HCT116 (cell line): Measurements from ENCODE around the gene ANKIB1. TPM values are rescaled to one million over a fixed set of nuclear protein-coding genes. Genes with fewer than 3 reads are reported as not detected.

Experiments used
- ATAC-seq: fragments of 200-7000 bp; cut with Tn5 transposase; 2 replicates; pipeline ENCODE4 v1.9.1; 2020; ENCODE audit warnings: mild to moderate bottlenecking, moderate library complexity
- BruUV-seq: library from RNA; stranded (reverse); fragments of 400-500 nt; replicated peaks from 2 replicates; lab custom pipeline; 2021; lab: Mats Ljungman, UMichigan
- CTCF ChIA-PET: fragments of 300-600 bp; sonication (Branson Sonifier 250); formaldehyde crosslinking; loops from one replicate; lab custom pipeline; 2021; ENCODE audit warnings: antibody characterized with exemption; lab: Charles Lee
- POLR2A ChIA-PET: fragments of 300-600, 350-600 bp; sonication (Branson Sonifier 250); formaldehyde crosslinking; loops from one replicate; lab custom pipeline; 2021; ENCODE audit warnings: antibody characterized with exemption; lab: Charles Lee
- RAD21 ChIA-PET, 2 experiments: fragments of 300-600 bp; sonication (Branson Sonifier 250); formaldehyde crosslinking; loops; one replicate each; lab custom pipeline; 2023; ENCODE audit warnings: low total read pairs in 2 of 2; ENCODE audit not compliant: uncharacterized antibody in 2 of 2, unreplicated experiment in 2 of 2, low non-redundant PET in 1 of 2; lab: Charles Lee
- DNase-seq: peaks from one replicate; pipeline ENCODE4 v3.0.0-alpha.2; 2010; ENCODE audit warnings: low read depth, low spot score
- H2AFZ ChIP-seq: fragments of 200-600 bp; shearing (Covaris generic), sonication (generic); 2 replicates; pipeline ENCODE4 v1.6.1; 2017; ENCODE audit warnings: low read depth, mixed run types, mixed read lengths, antibody characterized with exemption, low read length; ENCODE audit not compliant: poor library complexity, severe bottlenecking
- H3K27ac ChIP-seq: 2 replicates; pipeline ENCODE4 v1.5.1; 2012; ENCODE audit warnings: low read depth, low read length
- H3K27me3 ChIP-seq: fragments of 200-600 bp; sonication (generic); 2 replicates; pipeline ENCODE4 v1.6.1; 2016; ENCODE audit warnings: mixed run types, low read length, mixed read lengths; ENCODE audit not compliant: insufficient read depth
- H3K36me3 ChIP-seq, 2 experiments: fragments of 200-500 bp in 1 of 2; fragments of 200-600 bp in 1 of 2; sonication (Bioruptor generic) in 1 of 2; sonication (generic) in 1 of 2; 2 replicates each; pipeline versions ENCODE4 v1.5.1 to v1.6.1; 2014 to 2016; ENCODE audit warnings: low read length in 2 of 2, inconsistent platforms in 1 of 2, mixed read lengths in 1 of 2, mixed run types in 1 of 2; ENCODE audit not compliant: insufficient read depth in 2 of 2, control insufficient read depth in 1 of 2
- H3K4me1 ChIP-seq, 2 experiments: fragments of 200-600 bp in 1 of 2; sonication (generic) in 1 of 2; 2 replicates each; pipeline versions ENCODE4 v1.5.1 to v1.6.1; 2012 to 2017; ENCODE audit warnings: low read length in 2 of 2, inconsistent platforms in 1 of 2, mild to moderate bottlenecking in 1 of 2, mixed read lengths in 1 of 2, mixed run types in 1 of 2, moderate library complexity in 1 of 2; ENCODE audit not compliant: insufficient read depth in 2 of 2, control insufficient read depth in 1 of 2
- H3K4me2 ChIP-seq: fragments of 200-600 bp; sonication (generic); 2 replicates; pipeline ENCODE4 v1.6.1; 2017; ENCODE audit warnings: mixed run types, low read length, mixed read lengths
- H3K4me3 ChIP-seq, 2 experiments: fragments of 200-600 bp in 1 of 2; sonication (generic) in 1 of 2; replicated peaks in 1 of 2; 2 replicates each; pipeline ENCODE4 v1.5.1; 2011 to 2016; ENCODE audit warnings: low read length in 2 of 2, control low read depth in 1 of 2, low read depth in 1 of 2, mild to moderate bottlenecking in 1 of 2, mixed read lengths in 1 of 2, mixed run types in 1 of 2
- H3K79me2 ChIP-seq: fragments of 200-600 bp; sonication (generic); 2 replicates; pipeline ENCODE4 v1.6.1; 2017; ENCODE audit warnings: mild to moderate bottlenecking, mixed run types, low read length, moderate library complexity, mixed read lengths; ENCODE audit not compliant: insufficient read depth
- H3K9ac ChIP-seq: fragments of 200-600 bp; sonication (generic); 2 replicates; pipeline ENCODE4 v1.6.1; 2016; ENCODE audit warnings: low read length, mixed read lengths
- H3K9me2 ChIP-seq: fragments of 200-600 bp; sonication (generic), shearing (Covaris generic); 2 replicates; pipeline ENCODE4 v1.6.1; 2017; ENCODE audit warnings: mixed run types, mild to moderate bottlenecking, moderate library complexity; ENCODE audit not compliant: insufficient read depth
- H3K9me3 ChIP-seq, 2 experiments: fragments of 200-500 bp in 1 of 2; fragments of 200-600 bp in 1 of 2; sonication (Bioruptor generic) in 1 of 2; sonication (generic) in 1 of 2; 2 replicates each; pipeline ENCODE4 v1.6.1; 2014 to 2017; ENCODE audit warnings: low read length in 2 of 2, mixed read lengths in 2 of 2, inconsistent platforms in 1 of 2, low read depth in 1 of 2, mild to moderate bottlenecking in 1 of 2, mixed run types in 1 of 2, moderate library complexity in 1 of 2; ENCODE audit not compliant: control insufficient read depth in 1 of 2, insufficient read depth in 1 of 2
- H4K20me1 ChIP-seq: fragments of 200-600 bp; sonication (generic), shearing (Covaris generic); 2 replicates; pipeline ENCODE4 v1.6.1; 2017; ENCODE audit warnings: mixed run types, mild to moderate bottlenecking, moderate library complexity; ENCODE audit not compliant: insufficient read depth
- ATF3 ChIP-seq: IDR thresholded peaks from 2 replicates; pipeline ENCODE4 v1.6.1; 2012
- CBX3 ChIP-seq: IDR thresholded peaks from 2 replicates; pipeline ENCODE4 v1.6.1; 2012; ENCODE audit warnings: low read depth
- CEBPB ChIP-seq: IDR thresholded peaks from 2 replicates; pipeline ENCODE4 v1.6.1; 2012; ENCODE audit warnings: low read depth
- CTCF ChIP-seq, 3 experiments: fragments of 200-600 bp in 1 of 3; sonication (generic) in 1 of 3; IDR thresholded peaks in 2 of 3; conservative IDR thresholded peaks in 1 of 3; 2 replicates each; pipeline ENCODE4 v1.5.1; 2012 to 2017; ENCODE audit warnings: low read depth in 2 of 3, low read length in 2 of 3, antibody characterized with exemption in 1 of 3, borderline replicate concordance in 1 of 3, control low read depth in 1 of 3, mild to moderate bottlenecking in 1 of 3, mixed read lengths in 1 of 3, mixed run types in 1 of 3, moderate library complexity in 1 of 3; ENCODE audit not compliant: insufficient read depth in 1 of 3
- EGR1 ChIP-seq: IDR thresholded peaks from 2 replicates; pipeline ENCODE4 v1.6.1; 2012; ENCODE audit warnings: low read depth
- ELF1 ChIP-seq: IDR thresholded peaks from 2 replicates; pipeline ENCODE4 v1.6.1; 2012; ENCODE audit warnings: low read depth, borderline replicate concordance
- EZH2phosphoT487 ChIP-seq: fragments of 200-600 bp; IDR thresholded peaks from 2 replicates; pipeline ENCODE4 v1.6.1; 2018; ENCODE audit warnings: antibody characterized with exemption, borderline replicate concordance
- FOSL1 ChIP-seq: IDR thresholded peaks from 2 replicates; pipeline ENCODE4 v1.6.1; 2012; ENCODE audit warnings: low read depth
- POLR2A ChIP-seq: IDR thresholded peaks from 2 replicates; pipeline ENCODE4 v1.7.0; 2011; ENCODE audit warnings: borderline replicate concordance; ENCODE audit not compliant: insufficient read depth, insufficient read length; ENCODE audit errors: extremely low read depth
- POLR2AphosphoS5 ChIP-seq: IDR thresholded peaks from 2 replicates; pipeline ENCODE4 v1.6.1; 2011; ENCODE audit warnings: mild to moderate bottlenecking, low read depth, low read length, moderate library complexity
- RAD21 ChIP-seq: IDR thresholded peaks from 2 replicates; pipeline ENCODE4 v1.6.1; 2012; ENCODE audit warnings: low read depth, mild to moderate bottlenecking
- REST ChIP-seq: IDR thresholded peaks from 2 replicates; pipeline ENCODE4 v1.6.1; 2012; ENCODE audit warnings: low read depth
- SIN3A ChIP-seq: IDR thresholded peaks from 2 replicates; pipeline ENCODE4 v1.6.1; 2012; ENCODE audit warnings: low read depth
- SP1 ChIP-seq: IDR thresholded peaks from 2 replicates; pipeline ENCODE4 v1.6.1; 2012; ENCODE audit warnings: low read depth
- TCF7L2 ChIP-seq: IDR thresholded peaks from 2 replicates; pipeline ENCODE4 v1.7.0; 2011; ENCODE audit warnings: borderline replicate concordance, inconsistent platforms; ENCODE audit not compliant: insufficient read depth, insufficient read length; ENCODE audit errors: extremely low read depth
- YY1 ChIP-seq: IDR thresholded peaks from 2 replicates; pipeline ENCODE4 v1.6.1; 2011; ENCODE audit warnings: low read length, low read depth, moderate library complexity, mild to moderate bottlenecking; ENCODE audit not compliant: insufficient replicate concordance; ENCODE audit errors: extremely low read depth
- ZBTB33 ChIP-seq: IDR thresholded peaks from 2 replicates; pipeline ENCODE4 v1.6.1; 2011; ENCODE audit warnings: mild to moderate bottlenecking, low read length, moderate library complexity; ENCODE audit not compliant: insufficient replicate concordance; ENCODE audit errors: extremely low read depth
- ZFX ChIP-seq: fragments of 450-650 bp; IDR thresholded peaks from 2 replicates; pipeline ENCODE4 v1.6.1; 2017
- ZNF274 ChIP-seq: fragments of 200-500 bp; sonication (Bioruptor generic); IDR thresholded peaks from 2 replicates; pipeline ENCODE4 v1.6.1; 2014; ENCODE audit warnings: mild to moderate bottlenecking, low read depth, low read length, inconsistent platforms
- intact Hi-C: fragments of 100-400 bp; cut with micrococcal nuclease; formaldehyde crosslinking; loops from 2 replicates; pipeline ENCODE4 v1.10.0; 2022
- total RNA-seq: library from RNA; stranded (reverse); gene quantifications from one replicate; pipeline ENCODE4 v1.2.1, GENCODE V29; 2021; ENCODE audit not compliant: unreplicated experiment

The ANKIB1 gene
- total RNA-seq, 1 experiment from 2014 or later: 41.2 TPM

- no peak overlapping the region for H3K4me3 ChIP-seq
- DNase-seq: no peak
- ChIA-PET POLR2A (no interaction called here), RAD21 (no interaction called here), CTCF (interaction anchor here (1.1 kb wide), 1 partner anchor 11 kb away, joined by 4 read pairs; no protein-coding TSS in a partner anchor)
- no peaks in the 10 kb centered on the region for H3K27me3 ChIP-seq
- BruUV-seq: no TSS peak
- H3K9ac ChIP-seq: no peak overlapping the region
- H3K27ac ChIP-seq: no peak overlapping the region
- ATAC-seq: no peak
- H3K36me3 ChIP-seq: peaks cover 0 to 9% of the 10 kb centered on the region in 2 experiments; a peak in 1 of 4 replicates
- H3K4me2 ChIP-seq: no peak overlapping the region
- H3K9me3 ChIP-seq: no peaks in the 10 kb centered on the region
- TF ChIP-seq CBX3 (no peak), RAD21 (no peak), ZNF274 (no peak), SIN3A (no peak), EGR1 (no peak), CTCF (IDR thresholded peaks at IDR 0.05 in 2 of 3, conservative IDR thresholded peaks at IDR 0.05 in 1 of 3; ENCODE audit: borderline replicate concordance in 1 of 3, insufficient read depth in 1 of 3, low read depth in 2 of 3, low read length in 2 of 3) (no peak), CEBPB (no peak), REST (no peak), ATF3 (no peak), POLR2AphosphoS5 (no peak), EZH2phosphoT487 (no peak), ELF1 (no peak), ZFX (no peak), ZBTB33 (no peak), TCF7L2 (no peak), SP1 (no peak), YY1 (no peak), POLR2A (no peak), FOSL1 (no peak)
- peaks cover 17% of the 10 kb centered on the region; the same call in 1 of the 2 replicates for H3K79me2 ChIP-seq
- no peaks in the 10 kb centered on the region; the same call in 1 of the 2 replicates for H4K20me1 ChIP-seq
- peaks cover 0 to 3% of the 10 kb centered on the region in 2 experiments; a peak in 1 of 4 replicates for H3K4me1 ChIP-seq
- H2AFZ ChIP-seq: no peak overlapping the region
- no peaks in the 10 kb centered on the region for H3K9me2 ChIP-seq
- intact Hi-C loops: loop anchor here (5.0 kb wide), 1 partner anchor 35 kb away; no protein-coding TSS in a partner anchor
These were observed 51.2 kb downstream of the ANKIB1 start for GRCh38 chr7:92296880-92297445.
